ENCODE measurements around the gene PLA2G15.

Gene PLA2G15

DNA sequence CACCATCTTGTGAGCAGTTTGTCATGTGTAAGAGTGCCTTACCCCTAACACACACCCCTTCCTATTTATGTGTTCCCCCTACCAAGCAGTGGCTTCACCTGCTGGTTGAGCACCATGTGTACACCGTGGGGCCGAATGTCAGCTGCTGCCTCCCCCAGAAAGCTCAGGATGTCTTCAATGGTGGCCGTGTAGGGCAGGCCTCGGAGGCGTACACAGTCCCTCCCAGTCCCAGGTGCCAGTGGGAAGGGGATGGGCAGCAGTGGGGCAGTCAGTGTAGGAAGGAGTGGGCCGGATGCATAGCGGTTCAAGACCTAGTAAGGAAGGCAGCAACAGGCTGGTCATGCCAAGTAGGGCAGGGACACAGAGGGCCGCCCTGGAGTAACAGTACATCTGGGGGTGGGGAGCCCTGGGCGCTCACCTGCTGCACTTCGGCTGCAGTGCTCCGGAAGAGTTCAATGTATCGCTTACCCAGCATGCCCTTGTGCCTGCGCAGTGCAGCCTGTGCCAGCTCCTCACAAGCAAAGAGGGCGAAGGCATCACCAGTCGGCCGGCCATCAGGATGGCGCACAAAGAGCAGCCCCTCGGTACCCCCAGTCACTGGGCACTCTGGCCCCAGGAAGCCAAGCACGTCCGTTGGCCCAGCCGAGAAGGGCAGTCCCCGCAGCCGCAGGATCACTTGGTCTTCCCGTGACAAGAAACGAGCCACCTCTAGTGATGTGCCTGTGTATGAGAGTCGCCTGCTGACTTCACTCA, 13.6 kb upstream of the PLA2G15 start:
- TF ChIP-seq, protein P1, sequence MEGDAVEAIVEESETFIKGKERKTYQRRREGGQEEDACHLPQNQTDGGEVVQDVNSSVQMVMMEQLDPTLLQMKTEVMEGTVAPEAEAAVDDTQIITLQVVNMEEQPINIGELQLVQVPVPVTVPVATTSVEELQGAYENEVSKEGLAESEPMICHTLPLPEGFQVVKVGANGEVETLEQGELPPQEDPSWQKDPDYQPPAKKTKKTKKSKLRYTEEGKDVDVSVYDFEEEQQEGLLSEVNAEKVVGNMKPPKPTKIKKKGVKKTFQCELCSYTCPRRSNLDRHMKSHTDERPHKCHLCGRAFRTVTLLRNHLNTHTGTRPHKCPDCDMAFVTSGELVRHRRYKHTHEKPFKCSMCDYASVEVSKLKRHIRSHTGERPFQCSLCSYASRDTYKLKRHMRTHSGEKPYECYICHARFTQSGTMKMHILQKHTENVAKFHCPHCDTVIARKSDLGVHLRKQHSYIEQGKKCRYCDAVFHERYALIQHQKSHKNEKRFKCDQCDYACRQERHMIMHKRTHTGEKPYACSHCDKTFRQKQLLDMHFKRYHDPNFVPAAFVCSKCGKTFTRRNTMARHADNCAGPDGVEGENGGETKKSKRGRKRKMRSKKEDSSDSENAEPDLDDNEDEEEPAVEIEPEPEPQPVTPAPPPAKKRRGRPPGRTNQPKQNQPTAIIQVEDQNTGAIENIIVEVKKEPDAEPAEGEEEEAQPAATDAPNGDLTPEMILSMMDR (IDR thresholded peaks at IDR 0.05; ENCODE audit: borderline replicate concordance, control extremely low read depth, extremely low read depth, insufficient read depth, missing control alignments): no peak
- in situ Hi-C loops (cut with MboI; ENCODE audit: low sequenced_read_pairs, unreplicated experiment): no loop called here
- no peak for DNase-seq (ENCODE audit: low spot score)

DNA sequence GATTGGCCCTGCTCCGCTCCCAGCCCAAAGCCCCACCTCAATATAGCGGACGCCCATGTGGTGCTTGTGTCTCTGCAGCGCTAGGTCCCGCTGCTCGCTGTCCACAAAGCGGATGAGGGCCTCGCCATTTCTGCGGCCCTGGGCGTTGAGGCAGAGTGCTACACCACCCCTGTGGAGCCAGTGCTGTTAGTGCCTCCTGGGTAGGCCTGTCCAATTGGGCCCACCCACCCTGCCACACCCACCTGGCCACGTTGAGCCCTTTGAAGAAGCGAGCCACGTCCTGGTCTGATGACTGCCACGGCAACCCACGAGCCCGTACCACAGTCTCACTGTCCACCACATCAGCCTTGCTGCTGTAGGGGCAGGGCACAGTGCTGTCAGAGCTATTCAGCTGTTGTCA, 12.8 kb upstream of the PLA2G15 start:
- in situ Hi-C loops (cut with MboI; ENCODE audit: low sequenced_read_pairs, unreplicated experiment): no loop called here
- DNase-seq (ENCODE audit: low spot score): no peak
- TF ChIP-seq, protein P1 (IDR thresholded peaks at IDR 0.05; ENCODE audit: borderline replicate concordance, control extremely low read depth, extremely low read depth, insufficient read depth, missing control alignments): no peak

DNA sequence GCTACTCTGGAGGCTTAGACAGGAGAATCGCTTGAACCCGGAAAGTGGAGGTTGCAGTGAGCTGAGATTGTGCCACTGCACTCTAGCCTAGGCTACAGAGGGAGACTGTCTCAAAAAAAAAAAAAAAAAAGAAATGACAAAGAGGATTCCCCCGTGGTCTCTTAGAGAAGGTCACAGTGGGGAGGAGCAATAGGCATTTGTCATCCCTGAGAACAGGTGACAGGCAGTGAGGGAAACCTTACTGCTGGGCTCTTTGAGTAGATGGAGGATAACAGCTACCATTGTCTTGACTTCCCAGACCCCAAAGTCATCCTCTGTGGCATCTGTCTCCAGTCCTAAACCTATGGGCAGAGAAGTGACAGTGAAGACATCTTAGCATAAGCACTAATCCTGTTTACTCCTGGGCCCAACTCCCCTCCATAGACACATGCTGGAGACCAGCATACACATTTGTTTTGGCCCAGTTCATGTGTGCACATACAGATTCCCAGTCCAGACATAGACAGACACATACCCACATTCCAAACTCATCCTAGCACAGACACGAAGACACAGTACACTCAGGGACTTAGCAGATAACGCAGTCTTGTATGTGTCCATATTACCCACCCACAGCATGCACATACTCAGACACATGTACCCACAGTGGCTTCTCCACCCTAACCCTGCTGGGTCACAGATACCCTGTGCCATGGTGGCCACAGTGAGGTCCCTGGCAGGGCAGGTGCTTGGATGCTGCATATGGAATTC, 11.9 kb upstream of the PLA2G15 start:
- no peak for DNase-seq (ENCODE audit: low spot score)
- in situ Hi-C loops (cut with MboI; ENCODE audit: low sequenced_read_pairs, unreplicated experiment): no loop called here
- TF ChIP-seq, protein P1 (IDR thresholded peaks at IDR 0.05; ENCODE audit: borderline replicate concordance, control extremely low read depth, extremely low read depth, insufficient read depth, missing control alignments): no peak

DNA sequence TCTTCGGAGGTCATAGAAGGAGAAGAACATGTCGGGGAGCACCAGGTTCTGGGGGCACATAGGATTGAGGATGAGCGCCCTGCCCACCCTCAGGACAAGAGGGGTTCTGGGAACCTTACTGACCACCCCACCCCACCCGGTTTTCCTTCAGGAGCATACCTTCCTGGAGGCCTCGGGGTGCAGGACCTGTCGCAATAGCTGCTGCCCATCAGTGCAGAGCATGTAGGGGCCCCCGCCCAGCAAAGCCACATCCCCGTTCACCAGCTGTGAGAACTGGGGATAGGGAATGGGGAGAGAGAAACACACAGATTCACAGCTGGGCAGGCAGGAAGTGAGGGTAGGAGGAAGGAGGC, 11.4 kb upstream of the PLA2G15 start:
- no peak for DNase-seq (ENCODE audit: low spot score)
- TF ChIP-seq, protein P1 (IDR thresholded peaks at IDR 0.05; ENCODE audit: borderline replicate concordance, control extremely low read depth, extremely low read depth, insufficient read depth, missing control alignments): no peak
- in situ Hi-C loops (cut with MboI; ENCODE audit: low sequenced_read_pairs, unreplicated experiment): no loop called here

DNA sequence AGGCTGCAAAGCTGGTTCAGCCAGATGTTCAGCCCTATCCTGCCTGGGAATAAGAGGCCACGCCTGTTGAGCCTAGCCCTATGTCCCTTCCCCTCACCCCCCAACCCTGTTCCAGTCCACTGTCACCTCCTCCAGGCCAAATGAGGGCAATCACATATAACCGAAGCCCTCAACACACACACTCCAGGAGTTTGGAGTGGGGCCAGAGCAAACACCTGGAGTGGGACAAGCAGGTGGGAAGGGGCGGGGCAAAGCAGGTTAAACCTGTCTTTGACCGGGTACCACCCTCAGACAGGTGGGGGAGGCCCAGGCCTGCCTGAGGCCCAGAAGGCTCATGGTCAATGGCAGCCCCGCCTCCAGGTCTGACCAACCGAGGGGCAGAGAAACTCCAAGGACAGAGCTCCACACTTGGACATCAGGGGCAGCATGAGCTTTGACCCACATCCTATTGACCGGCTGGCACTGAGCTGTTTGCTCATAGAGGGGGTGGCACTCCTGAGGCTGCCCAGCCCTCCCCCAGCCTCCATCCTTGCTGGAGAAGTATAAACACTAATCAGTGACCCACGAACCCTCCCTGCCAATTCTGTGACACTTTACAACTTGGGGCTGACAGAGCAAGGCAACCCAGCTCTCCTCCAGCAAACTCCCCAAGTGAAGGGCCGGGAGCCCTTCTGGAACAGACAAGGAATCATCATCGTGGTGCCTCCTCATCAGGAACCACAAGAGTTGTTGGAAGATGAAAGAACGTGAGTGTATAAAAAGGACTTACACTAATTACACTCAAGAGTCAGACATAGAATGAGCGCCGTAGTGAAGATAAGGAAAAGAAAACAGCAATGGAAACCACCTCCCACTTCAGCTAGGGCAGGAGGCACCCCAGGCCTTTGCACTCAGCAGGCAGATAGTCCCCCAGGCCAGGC, 10.7 kb upstream of the PLA2G15 start:
- no peak for DNase-seq (ENCODE audit: low spot score)
- in situ Hi-C loops (cut with MboI; ENCODE audit: low sequenced_read_pairs, unreplicated experiment): no loop called here
- TF ChIP-seq, protein P1 (IDR thresholded peaks at IDR 0.05; ENCODE audit: borderline replicate concordance, control extremely low read depth, extremely low read depth, insufficient read depth, missing control alignments): no peak
